Gastroesophageal sphincter (tissue), 4 donors: Measurements from ENCODE around the gene KRTAP5-3. TPM values are rescaled to one million over a fixed set of nuclear protein-coding genes. Genes with fewer than 3 reads are reported as not detected.
A peak's percentile ranks its signal among the peaks of the same experiment; 100 is the strongest.

ENCODE experiments used
- ATAC-seq: fragments of 150-250 bp; one replicate; pipeline ENCODE4 v1.9.1; 2016; ENCODE audit warnings: mild to moderate bottlenecking, moderate library complexity
- H3K27ac ChIP-seq, 4 donors: fragments of 200-600 bp; sonication (generic) in 3 of 4; 1 replicate in 3 of 4; 2 replicates in 1 of 4; pipeline ENCODE4 v1.5.1; 2016 to 2019
- H3K27me3 ChIP-seq: fragments of 200-600 bp; sonication (generic); one replicate; pipeline ENCODE4 v1.5.1; 2019
- H3K36me3 ChIP-seq, 2 donors: fragments of 200-600 bp; sonication (generic); one replicate each; pipeline ENCODE4 v1.5.1; 2019; ENCODE audit warnings: control low read depth in 1 of 2
- H3K4me1 ChIP-seq, 3 donors: fragments of 200-600 bp; sonication (generic); 1 replicate in 2 of 3; 2 replicates in 1 of 3; pipeline ENCODE4 v1.5.1; 2016 to 2019; ENCODE audit warnings: control low read depth in 2 of 3
- H3K4me3 ChIP-seq, 2 donors: fragments of 200-600 bp; sonication (generic); one replicate each; pipeline ENCODE4 v1.5.1; 2019; ENCODE audit warnings: mild to moderate bottlenecking in 1 of 2, moderate library complexity in 1 of 2
- H3K9me3 ChIP-seq, 3 donors: fragments of 200-600 bp; sonication (generic); one replicate each; pipeline ENCODE4 v1.5.1; 2017 to 2019; ENCODE audit warnings: control low read depth in 2 of 3
- CTCF ChIP-seq, 4 experiments: fragments of 200-600 bp in 2 of 4; fragments of 450-650 bp in 2 of 4; sonication (generic) in 1 of 4; IDR thresholded peaks; one replicate each; pipeline ENCODE4 v1.5.1; 2017 to 2019; ENCODE audit warnings: antibody characterized with exemption in 4 of 4, mild to moderate bottlenecking in 2 of 4, moderate library complexity in 2 of 4
- EP300 ChIP-seq: sonication (generic); formaldehyde crosslinking; IDR thresholded peaks from one replicate; pipeline ENCODE4 v1.6.1; 2017; ENCODE audit warnings: antibody characterized with exemption, mild to moderate bottlenecking
- POLR2A ChIP-seq, 2 donors: fragments of 450-650 bp; IDR thresholded peaks; one replicate each; pipeline ENCODE4 v1.6.1; 2017; ENCODE audit warnings: antibody characterized with exemption in 2 of 2, mild to moderate bottlenecking in 2 of 2, moderate library complexity in 1 of 2
- POLR2AphosphoS5 ChIP-seq: sonication (generic); formaldehyde crosslinking; IDR thresholded peaks from one replicate; pipeline ENCODE4 v1.6.1; 2017; ENCODE audit warnings: antibody characterized with exemption
- WGBS, 2 donors: methylation state at CpG; one replicate each; pipeline ENCODE4 v1.1.5; 2018; ENCODE audit warnings: low coverage in 1 of 2; 5-methylcytosine and 5-hydroxymethylcytosine counted together
- total RNA-seq, 4 donors: library from RNA; depleted of rRNA; stranded (reverse); fragments of >200 nt; gene quantifications; one replicate each; pipeline ENCODE4 v1.1.0, GENCODE V29; 2016

KRTAP5-3 gene
- total RNA-seq, 4 donors from 2014 or later: not detected

GRCh38 chr11:1561955-1562354 is 46.3 kb downstream of the KRTAP5-3 start:
- TF ChIP-seq EP300: no peak
- TF ChIP-seq POLR2A (IDR thresholded peaks at IDR 0.05): no peak
- no peak for TF ChIP-seq POLR2AphosphoS5
- no peak for TF ChIP-seq CTCF (IDR thresholded peaks at IDR 0.05)
- Histone ChIP-seq H3K9me3 (no peaks in the 10 kb centered on the region), H3K4me3 (no peak overlapping the region), H3K27me3 (no peaks in the 10 kb centered on the region), H3K27ac (peak overlapping the region in 1 of 4 donors; percentile 96), H3K36me3 (peaks cover 0 to 43% of the 10 kb centered on the region in 2 donors), H3K4me1 (peaks cover 3 to 64% (median 34%) of the 10 kb centered on the region in 3 donors)
- no CpG with 5 or more reads among the region's 5 CpGs for WGBS, 2 donors
- ATAC-seq: no peak

- peaks cover 0 to 43% of the 10 kb centered on the region in 2 donors for H3K36me3 ChIP-seq
- ATAC-seq: no peak
- H3K4me1 ChIP-seq: peaks cover 3 to 66% (median 34%) of the 10 kb centered on the region in 3 donors
- WGBS, 2 donors: 80% methylated on average over 7 of the region's 17 CpGs; no CpG with 5 or more reads in 1 of the 2 donors
- no peaks in the 10 kb centered on the region for H3K9me3 ChIP-seq
- no peak overlapping the region for H3K4me3 ChIP-seq
- TF ChIP-seq CTCF (IDR thresholded peaks at IDR 0.05) (no peak), POLR2A (IDR thresholded peaks at IDR 0.05) (no peak), EP300 (no peak), POLR2AphosphoS5 (no peak)
- H3K27ac ChIP-seq: peak overlapping the region in 3 of 4 donors; percentile 94 to 99 (median 96)
- H3K27me3 ChIP-seq: no peaks in the 10 kb centered on the region
These were observed 47.0 kb downstream of the KRTAP5-3 start for GRCh38 chr11:1561266-1561665.

GRCh38 chr11:1560649-1561251 is 47.5 kb downstream of the KRTAP5-3 start:
- Histone ChIP-seq H3K36me3 (peaks cover 0 to 43% of the 10 kb centered on the region in 2 donors), H3K27ac (peak overlapping the region in 3 of 4 donors; percentile 94 to 99 (median 96)), H3K4me1 (peaks cover 3 to 71% (median 34%) of the 10 kb centered on the region in 3 donors), H3K9me3 (no peaks in the 10 kb centered on the region), H3K27me3 (no peaks in the 10 kb centered on the region), H3K4me3 (no peak overlapping the region)
- 100% methylated on average over 1 of the region's 8 CpGs; no CpG with 5 or more reads in 1 of the 2 donors for WGBS, 2 donors
- no peak for ATAC-seq
- TF ChIP-seq POLR2AphosphoS5 (no peak), POLR2A (IDR thresholded peaks at IDR 0.05) (no peak), CTCF (IDR thresholded peaks at IDR 0.05) (peak in 1 of 4 experiments; percentile 27)

- H3K27me3 ChIP-seq: no peaks in the 10 kb centered on the region
These were observed 48.1 kb downstream of the KRTAP5-3 start for GRCh38 chr11:1560002-1560648.

More at GRCh38 chr11:1560002-1560648, 48.1 kb downstream of the KRTAP5-3 start:
- no CpG with 5 or more reads among the region's 15 CpGs for WGBS, 2 donors
- ATAC-seq: no peak
- Histone ChIP-seq H3K36me3 (peaks cover 0 to 39% of the 10 kb centered on the region in 2 donors), H3K4me1 (peaks cover 3 to 72% (median 34%) of the 10 kb centered on the region in 3 donors), H3K9me3 (no peaks in the 10 kb centered on the region), H3K4me3 (no peak overlapping the region), H3K27ac (peak overlapping the region; percentile 64 to 99 (median 95))
- TF ChIP-seq CTCF (IDR thresholded peaks at IDR 0.05): no peak
- no peak for TF ChIP-seq EP300
- no peak for TF ChIP-seq POLR2A (IDR thresholded peaks at IDR 0.05)
- TF ChIP-seq POLR2AphosphoS5: no peak
